Suppressor macrophage treated with lipopolysaccharide for 1 hour (primary cell): Measurements from ENCODE around the gene HIRA.
"Not testable (repeated sequence)": the region's sequence is repeated elsewhere in the genome, so short reads cannot be mapped to it uniquely, and the experiment has no call there.

Experiments
- DNase-seq, 3 donors: peaks; one replicate each; pipeline ENCODE4 v3.0.0-alpha.2; 2020 to 2022

HIRA gene

DNA sequence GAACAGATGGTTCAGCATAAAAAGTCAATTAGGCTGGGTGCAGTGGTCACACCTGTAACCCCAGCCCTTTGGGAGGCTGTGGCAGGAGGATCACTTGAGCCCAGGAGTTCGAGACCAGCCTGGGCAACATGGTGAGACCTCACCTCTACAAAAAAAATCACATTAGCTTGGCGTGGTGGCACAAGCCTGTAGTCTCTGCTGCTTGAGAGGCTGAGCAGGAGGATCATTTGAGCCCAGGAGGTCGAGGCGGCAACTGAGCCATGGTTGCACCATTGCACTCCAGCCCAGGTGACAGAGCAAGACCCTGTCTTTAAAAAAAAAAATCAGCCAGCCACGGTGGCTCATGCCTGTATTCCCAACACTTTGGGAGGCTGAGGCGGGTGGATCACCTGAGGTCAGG lies 108.1 kb downstream of the HIRA start:
- DNase-seq = not testable (repeated sequence)

DNA sequence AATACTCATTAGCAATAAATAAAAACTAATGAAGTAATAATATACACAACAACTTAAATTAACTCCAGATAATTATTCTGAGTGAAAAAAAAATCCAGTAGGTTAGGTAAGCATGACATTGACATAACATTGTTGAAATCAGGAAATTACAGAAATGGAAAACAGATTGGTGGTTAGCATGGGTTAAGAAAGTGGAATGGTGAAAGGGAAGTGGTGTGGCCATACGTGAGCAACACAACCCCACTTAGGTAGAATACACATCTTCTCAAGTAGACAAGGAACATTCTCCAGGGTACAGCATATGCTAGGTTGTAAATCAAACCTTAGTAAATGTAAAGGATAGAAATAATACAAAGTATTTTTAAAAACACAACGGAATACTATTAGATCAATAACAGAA lies 109.8 kb downstream of the HIRA start:
- no peak for DNase-seq

DNA sequence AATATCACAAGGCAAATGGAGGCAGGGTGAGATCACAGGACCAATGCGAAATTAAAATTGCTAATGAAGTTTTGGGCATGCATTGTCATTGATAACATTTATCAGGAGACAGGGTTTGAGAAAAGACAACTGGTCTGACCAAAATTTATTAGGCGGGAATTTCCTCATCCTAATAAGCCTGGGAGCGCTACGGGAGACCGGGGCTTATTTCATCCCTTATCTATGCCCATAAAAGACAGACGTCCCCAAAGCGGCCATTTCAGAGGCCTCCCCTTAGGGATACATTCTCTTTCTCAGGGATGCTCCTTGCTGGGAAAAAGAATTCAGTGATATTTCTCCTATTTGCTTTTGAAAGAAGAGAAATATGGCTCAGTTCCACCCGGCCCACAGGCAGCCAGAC lies 111.4 kb downstream of the HIRA start:
- not testable (repeated sequence) for DNase-seq

DNA sequence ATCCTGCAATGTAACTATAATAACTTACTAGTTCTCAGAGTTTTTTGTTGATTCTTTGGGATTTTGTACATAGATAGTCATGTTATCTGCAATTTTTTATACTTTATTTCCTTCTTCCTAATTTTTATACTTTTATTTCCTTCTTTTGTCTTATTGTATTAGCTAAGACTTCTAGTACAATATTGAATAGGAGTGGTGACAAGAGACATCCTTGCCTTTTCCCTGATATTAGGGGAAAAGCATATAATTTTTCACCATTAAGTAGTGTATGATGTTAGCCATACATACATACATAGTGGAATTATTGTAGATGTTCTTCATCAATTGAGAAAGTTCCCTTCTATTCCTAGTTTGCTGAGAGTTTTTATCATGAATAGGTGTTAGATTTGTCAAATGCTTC lies 112.3 kb downstream of the HIRA start:
- no peak for DNase-seq

DNA sequence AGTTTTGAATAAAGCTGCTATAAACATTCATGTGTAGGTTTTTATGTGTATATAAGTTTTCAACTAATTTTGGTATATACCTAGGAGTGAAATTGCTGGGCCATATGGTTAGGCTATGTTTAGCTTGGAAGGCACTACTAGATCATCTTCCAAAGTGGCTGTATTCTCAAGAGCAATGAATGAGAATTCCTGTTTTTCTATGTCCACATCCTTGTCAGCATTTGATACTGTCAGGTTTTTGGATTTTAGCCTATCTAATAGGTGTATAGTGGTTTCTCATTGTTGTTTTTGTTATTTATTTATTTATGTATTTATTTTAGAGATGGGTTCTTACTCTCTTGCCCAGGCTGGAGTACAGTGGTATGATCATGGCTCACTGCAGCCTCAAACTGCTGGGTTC lies 113.7 kb downstream of the HIRA start:
- no peak for DNase-seq

DNA sequence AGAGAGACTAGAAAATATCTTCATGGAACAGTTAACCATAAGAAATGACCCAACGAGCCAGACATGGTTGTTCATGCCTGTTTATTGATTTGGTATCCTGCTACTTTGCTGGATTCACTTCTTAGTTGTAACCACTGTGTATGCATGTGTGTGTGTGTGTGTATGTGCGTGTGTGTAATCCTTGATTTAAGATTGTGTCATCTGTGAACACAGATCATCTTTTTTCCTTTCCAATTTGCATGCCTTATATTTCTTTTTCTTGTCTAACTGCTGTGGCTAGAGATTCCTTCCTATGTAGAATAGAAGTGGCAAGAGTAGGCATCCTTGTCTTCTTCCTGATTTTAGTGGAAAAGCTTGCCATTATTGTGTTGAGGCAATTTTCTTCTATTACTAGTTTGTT lies 123.7 kb downstream of the HIRA start:
- DNase-seq = no peak

DNA sequence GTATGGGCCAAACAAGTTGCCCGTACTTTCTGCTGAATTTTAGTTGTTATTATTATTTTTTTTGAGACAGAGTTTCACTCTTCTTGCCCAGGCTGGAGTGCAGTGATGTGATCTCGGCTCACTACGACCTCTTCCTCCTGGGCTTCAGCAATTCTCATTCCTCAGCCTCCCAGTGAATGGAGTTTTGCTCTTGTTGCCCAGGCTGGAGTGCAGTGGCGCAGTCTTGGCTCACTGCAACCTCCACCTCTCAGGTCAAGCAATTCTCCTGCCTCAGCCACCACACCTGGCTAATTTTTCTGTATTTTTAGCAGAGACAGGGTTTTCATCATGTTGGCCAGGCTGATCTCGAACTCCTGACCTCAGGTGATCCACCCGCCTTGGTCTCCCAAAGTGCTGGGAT lies 125.0 kb downstream of the HIRA start:
- not testable (repeated sequence) for DNase-seq

DNA sequence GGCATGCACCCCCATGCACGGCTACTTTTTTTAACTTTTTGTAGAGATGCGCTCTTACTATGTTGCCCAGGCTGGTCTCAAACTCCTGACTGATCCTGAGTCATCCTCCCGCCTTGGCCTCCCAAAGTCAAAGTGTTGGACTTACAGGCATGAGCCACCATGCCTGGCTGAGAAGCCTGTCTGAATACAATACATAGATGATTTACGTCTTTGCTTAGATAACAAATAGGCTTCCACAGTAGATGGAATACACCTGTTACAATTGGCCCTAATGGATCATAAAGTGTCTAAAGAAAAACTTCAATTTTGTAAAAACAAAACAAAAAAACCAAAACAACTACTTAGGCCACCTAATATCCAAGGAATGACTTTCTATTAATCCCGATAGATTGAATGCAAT lies 127.0 kb downstream of the HIRA start:
- DNase-seq = no peak

DNA sequence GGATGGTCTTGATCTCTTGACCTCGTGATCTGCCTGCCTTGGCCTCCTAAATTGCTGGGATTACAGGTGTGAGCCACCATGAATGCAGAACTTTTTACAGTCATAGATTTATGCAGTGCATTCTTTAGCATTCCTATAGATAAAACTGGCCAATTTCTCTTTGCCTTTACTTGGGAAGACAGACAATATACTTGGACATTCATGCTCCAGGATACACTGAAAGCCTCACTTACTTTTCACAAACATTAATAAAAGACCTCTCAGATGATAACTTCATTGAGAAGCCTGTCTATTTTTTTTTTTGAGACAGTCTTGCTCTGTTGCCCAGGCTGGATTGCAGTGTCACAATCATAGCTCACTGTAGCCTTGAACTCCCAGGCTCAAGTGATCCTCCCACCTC lies 127.7 kb downstream of the HIRA start:
- no peak for DNase-seq

DNA sequence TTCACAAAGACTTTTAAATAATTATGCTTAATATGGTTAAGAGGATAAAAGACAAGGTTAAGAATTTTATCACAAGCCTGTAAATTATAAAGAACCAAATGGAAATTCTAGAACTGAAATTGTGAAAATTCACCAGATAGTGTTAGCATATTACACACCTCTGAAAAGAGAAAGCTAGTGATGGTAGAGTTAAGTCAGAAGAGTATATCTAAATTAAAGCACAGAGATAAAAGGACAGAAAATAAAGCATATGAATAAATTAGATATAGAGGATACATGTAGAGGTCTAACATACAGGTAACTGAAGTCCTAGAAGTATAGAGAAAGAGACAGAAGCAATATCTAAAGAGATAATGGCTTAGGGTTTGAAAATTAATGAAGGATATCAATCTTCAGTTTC lies 135.8 kb downstream of the HIRA start:
- no peak for DNase-seq

DNA sequence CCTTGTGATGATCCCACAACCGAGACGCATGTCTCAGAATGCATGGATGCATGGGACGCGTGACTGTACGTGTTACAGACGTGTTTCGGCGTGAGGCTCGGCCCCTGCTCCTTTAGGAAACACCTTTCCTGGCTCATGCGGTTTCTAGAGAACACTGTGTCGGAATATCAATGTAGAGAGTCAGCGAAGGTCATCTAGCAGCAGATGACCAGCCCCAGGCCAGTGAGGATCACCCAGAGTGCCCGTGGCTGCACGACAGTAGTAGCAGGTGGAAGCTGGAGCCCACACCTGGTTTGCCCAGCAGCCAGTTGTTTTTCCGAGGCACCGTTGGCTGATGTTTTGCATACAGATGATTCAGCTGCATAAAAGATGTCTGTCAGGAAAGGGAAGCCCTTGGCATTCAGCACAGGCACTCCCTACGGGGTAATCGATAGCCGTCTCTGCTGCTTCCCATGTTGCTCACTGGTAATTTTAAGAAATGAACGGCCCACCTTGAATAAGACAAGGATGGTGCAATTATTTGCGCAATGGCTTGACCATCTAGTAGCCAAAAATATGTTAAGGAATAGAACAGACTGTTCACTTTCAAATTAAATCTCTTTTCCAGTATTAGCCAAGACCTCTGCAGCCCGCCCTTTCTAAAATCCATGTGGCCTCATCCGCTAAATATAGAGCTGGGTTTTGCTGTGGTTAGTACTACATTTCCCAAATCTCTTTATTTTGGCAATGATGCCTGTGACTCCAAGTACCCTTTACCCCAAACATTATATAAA lies 138.9 kb downstream of the HIRA start:
- peak; percentile 6 to 22 (median 7) for DNase-seq

DNA sequence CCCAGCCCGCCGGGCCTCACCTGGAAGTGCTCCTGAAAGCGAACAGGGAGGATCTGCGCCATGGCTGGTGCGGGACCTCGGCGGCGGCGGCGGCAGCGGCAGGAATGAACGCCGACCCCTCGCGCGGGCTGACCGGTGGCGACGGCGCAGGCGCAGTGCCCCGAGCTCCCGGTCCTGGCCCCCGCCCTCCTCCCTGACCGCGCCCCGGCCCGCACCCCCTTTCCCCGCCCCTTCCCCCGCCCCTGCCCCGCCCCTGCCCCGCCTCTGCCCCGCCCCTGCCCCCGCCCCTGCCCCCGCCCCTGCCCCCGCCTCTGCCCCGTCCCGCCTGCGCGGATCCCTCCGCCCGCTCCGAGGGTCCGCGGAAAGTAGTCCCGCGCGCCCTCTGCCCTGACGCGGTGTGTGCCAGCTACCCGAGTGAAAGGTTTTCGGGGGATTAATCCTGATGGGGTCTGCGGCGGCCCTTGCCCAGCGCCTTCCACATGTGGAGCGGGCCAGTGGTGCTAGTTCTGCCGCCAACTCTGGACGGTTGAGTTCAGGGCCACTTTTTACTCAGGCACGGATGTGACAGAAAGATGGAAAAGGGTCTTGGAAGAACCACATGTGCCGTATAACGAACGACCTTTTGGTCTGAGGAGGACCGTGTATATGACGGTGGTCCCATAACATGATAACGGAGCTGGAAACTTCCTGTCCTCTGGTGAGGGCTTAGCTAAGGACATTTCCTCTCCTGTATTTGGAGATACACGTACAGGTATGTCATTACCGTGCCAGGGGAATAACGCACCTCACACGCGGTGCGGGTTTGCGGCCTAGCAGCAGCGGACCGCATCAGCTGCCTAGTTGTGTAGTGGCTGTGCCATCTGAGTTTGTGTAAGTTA lies 139.7 kb downstream of the HIRA start, which contains the start of gene CLTCL1:
CLTCL1 (minus strand) TSS at position 140 of the 878 bp plus-strand sequence; CDS start at position 62, 78 bp downstream.
- DNase-seq = peak; percentile 76 to 93 (median 90)

DNA sequence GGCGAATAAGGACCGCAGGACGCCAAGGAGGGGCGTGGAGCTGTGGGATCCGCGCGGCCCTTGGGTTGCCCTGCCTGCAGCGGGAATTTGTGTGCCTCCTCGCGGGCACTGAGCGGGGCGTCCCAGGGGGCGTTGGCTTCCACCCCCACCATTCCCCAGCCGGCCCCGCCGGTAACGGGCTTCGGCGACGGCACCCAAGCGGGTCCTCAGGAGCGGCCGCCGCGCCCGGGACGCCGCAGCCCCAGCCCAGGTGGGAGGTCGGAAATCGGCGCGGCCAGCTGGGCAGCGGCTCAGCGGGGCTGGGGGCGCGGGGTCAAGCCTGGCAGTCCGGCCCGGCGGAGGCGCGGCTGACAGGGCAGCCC lies 140.3 kb downstream of the HIRA start:
- DNase-seq = peak in 2 of 3 donors; percentile 45 to 54

DNA sequence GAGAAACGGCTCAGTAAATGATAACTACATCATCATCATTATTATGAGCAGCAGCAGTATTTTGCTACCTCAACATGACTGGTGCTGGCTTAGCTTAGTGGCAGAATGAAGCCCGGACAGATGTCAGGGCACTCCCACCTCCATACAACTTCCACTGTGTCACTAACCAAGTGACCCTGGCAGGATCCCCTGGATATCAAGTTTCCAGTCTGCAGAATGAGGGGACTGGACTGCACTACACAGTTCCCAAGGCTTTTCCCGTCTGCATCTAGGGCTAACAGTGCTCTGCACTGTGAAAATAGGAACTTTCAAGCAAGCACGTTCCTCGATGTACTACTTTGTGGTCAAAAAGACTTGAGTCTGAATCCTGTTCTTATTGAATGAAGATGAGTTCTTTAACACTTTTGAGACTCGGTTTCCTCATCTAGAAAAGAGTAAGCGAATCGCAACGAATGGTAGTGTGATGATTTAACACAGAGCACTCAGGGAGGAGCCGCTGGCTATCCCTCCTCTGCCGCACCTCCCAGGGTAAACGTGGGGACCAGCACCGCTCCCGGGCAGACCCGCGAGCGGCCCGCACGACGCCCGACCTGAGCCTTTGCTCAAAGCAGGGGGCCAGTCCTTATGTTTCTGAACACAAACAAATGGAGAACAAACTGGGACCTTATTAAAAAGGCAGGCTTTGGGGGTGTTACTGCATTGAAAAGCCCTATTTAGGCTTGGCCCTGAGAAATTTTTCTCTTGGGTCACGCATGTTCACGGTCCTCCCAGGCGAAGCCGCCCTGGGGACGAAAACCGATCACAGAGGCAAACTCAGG lies 140.9 kb downstream of the HIRA start:
- peak; percentile 6 to 21 (median 9) for DNase-seq

DNA sequence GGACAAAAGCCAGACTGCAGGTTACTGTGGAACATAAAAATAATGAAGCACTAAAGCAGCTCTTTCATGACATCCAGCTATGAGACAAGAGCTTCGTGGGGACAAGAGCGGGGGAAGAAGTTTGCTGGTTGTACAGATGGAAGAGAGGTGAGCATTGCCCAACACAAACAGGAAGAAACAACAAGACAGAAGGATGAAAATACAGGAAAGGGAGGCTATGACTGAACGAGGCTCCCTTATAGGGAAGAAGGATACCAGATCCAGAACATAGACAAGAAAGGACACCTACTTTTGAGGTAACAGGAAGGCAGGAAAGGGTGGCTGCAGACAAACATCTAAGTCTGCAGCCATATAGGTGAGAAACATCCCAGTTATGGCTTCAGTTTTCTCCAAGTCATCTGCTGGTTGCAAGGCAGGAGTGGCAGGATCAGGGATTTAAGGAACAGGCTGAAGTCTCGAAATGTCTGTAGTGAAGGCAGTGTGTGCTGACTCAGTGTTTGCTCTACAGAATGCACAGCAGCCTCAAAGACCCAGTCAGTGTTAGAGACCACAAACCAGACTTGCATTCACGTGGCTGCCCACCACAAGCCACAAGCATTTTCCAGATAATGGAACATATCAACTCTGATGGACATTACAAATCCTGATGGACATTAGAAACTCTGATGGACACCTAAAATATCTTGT lies 141.9 kb downstream of the HIRA start:
- DNase-seq = peak in 1 of 3 donors; percentile 38

DNA sequence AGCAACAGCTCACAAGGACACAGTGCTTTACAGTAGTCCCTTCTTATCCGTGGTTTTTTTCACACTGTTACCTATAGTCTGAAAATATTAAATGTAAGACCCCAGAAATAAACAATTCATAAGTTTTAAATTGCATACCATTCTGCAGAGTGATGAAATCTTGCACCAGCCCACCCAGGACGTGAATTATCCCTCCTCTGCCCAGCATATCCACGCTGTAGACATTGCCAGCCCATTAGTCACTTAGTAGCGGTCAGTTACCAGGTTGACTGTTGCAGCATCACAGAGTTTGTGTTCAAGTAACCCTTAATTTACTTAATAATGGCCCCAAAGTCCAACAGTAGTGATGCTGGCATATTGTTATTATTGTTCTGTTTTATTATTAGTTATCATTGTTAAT lies 143.6 kb downstream of the HIRA start:
- DNase-seq = no peak

DNA sequence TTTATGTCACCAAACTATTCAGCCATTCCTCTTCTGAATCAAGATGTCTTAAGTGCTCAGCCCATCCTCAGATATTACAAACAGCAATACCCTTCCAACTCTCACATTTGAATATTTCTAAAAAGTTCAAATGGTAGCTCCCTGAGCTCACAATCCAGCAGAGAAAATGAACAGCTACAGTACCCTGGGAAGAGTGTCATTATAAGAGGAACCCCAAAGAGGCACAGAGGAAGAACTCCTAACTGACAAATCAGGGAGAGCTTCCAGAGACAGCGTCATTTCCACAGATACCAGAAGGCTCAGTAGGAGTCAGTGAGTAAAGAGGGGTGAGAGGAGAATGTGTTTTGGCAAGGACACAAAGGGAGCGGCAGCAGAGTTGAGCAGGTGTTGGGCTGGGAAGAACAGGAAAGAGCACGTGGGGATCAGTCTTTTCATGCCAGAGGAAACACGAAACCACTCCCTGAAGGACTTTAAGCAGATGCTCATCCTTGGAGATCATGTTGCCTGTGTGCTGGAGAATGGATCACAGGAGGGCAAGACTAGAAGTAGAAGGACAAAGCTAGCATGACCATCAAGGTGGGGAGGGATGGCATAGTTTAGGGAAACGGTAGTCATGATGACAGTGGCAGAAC lies 144.3 kb downstream of the HIRA start:
- DNase-seq = no peak

DNA sequence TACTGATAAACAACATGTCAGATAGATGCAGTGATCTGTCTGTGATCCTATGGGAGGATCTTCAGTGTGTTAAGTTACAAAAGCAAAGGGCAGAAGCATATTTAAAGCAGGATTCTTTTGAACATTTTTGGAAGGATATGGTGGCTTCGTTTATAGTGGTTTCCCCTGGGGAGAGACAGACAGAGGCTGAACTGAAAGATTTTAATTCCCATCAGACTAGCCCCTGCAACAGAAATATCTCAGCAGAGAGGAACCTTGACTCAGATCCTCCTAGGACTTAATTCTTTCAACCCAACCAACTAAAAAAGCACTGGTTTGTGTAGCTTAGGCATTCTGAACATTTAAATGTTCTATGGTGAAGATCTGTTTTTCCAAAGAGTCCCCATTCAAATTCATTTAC lies 145.7 kb downstream of the HIRA start:
- no peak for DNase-seq
